Measurements from ENCODE around the gene AIFM3. TPM values are rescaled to one million over a fixed set of nuclear protein-coding genes. Genes with fewer than 3 reads are reported as not detected.

Gene AIFM3, protein sequence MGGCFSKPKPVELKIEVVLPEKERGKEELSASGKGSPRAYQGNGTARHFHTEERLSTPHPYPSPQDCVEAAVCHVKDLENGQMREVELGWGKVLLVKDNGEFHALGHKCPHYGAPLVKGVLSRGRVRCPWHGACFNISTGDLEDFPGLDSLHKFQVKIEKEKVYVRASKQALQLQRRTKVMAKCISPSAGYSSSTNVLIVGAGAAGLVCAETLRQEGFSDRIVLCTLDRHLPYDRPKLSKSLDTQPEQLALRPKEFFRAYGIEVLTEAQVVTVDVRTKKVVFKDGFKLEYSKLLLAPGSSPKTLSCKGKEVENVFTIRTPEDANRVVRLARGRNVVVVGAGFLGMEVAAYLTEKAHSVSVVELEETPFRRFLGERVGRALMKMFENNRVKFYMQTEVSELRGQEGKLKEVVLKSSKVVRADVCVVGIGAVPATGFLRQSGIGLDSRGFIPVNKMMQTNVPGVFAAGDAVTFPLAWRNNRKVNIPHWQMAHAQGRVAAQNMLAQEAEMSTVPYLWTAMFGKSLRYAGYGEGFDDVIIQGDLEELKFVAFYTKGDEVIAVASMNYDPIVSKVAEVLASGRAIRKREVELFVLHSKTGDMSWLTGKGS
- 0.40 TPM in 1 of 2 replicates, not detected in the other for total RNA-seq (2014; rRNA removed; shearing (Covaris generic); ENCODE audit: low replicate concordance)

DNA sequence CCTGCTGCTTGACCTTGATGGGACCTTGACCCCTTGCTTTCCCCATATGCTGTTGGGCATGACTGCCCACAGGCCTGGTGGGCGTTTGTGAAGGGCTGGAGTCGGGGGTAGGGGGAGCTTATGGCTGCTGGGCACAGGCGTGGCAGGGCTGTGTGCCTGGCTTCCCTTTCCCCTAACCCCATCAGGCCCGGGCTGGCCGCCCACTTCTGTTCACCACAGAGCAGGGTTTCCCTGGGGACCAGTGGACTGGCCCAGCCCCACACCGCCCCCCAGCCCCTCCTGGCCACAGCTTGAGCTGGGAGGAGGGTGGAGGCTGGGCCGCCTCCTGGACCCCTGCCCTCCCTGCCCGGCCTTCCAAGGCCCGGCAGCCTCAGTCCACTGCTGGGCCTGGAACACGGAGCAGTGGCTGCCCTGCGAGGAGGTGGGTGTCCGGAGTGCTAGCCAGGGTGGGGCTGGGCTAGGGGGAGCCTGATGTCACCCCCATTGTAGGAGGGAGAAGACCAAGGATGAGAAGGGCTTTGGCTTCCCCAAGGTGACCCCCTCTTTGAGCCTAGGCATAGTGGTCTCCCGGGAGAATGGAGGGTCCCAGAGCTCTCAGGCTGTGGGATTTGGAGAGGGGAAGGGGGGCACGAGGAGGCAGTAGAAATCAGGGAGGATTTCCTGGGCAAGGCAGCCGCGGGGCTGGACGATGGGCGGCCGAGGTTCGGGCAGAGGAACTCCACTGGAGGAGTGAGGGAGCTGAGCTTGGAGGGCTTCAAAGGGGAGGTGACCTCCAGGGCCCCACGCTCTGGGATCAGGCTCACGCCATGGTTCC, at the start of gene AIFM3:
AIFM3 (plus strand) TSS at position 373 of the 814 bp plus-strand sequence. CDS start 690 bp downstream, outside the sequence.
- DNase-seq, result no peak
- H3K9ac ChIP-seq (ENCODE audit: low read length), result no peak within 1 kb of the TSS
- H3K9me3 ChIP-seq (ENCODE audit: low read length), result no peaks in the 10 kb centered on the region
- H3K9me2 ChIP-seq (replicated peaks; ENCODE audit: insufficient read depth, low read length), result no peaks in the 10 kb centered on the region
- H3K4me1 ChIP-seq (ENCODE audit: low read length), result no peaks in the 10 kb centered on the region; the same call in 1 of the 2 replicates
- no peak within 1 kb of the TSS for H3K4me2 ChIP-seq (ENCODE audit: low read depth, low read length, poor library complexity, severe bottlenecking)
- H4K20me1 ChIP-seq (ENCODE audit: insufficient read depth, low read depth, low read length), result no peaks in the 10 kb centered on the region
- H3K27ac ChIP-seq (ENCODE audit: low read length), result no peak within 1 kb of the TSS
- H3K79me2 ChIP-seq (ENCODE audit: low read length), result no peaks in the 10 kb centered on the region
- H3K27me3 ChIP-seq (ENCODE audit: low read length), result no peaks in the 10 kb centered on the region
- no peaks in the 10 kb centered on the region for H3K36me3 ChIP-seq (ENCODE audit: insufficient read depth, low read length)
- H2AFZ ChIP-seq (ENCODE audit: low read length), result no peak within 1 kb of the TSS
- H3K4me3 ChIP-seq (ENCODE audit: low read length), result no peak within 1 kb of the TSS

DNA sequence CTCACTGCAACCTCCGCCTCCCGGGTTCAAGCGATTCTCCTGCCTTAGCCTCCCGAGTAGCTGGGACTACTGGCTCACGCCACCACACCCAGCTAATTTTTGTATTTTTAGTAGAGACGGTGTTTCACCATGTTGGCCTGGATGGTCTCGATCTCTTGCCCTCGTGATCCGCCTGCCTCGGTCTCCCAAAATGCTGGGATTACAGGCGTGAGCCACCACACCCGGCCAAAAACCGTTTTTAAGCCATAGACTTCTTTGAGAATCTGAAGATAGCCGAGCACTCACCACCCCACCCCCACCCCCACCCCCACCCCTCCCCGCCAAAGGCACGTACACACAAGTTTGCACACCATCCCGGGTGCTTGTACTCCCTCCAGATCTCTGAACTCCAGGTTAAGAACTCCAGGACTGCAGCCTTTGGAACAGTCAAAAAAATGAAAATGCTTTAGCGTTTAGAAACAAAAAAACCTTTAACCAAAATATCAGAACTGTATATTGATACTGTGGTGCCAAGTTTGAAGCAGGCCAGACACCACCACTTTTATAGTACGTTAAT, 48.3 kb upstream of the AIFM3 start:
- H3K9me2 ChIP-seq (replicated peaks; ENCODE audit: insufficient read depth, low read length), result no peaks in the 10 kb centered on the region
- H3K79me2 ChIP-seq (ENCODE audit: low read length), result peaks cover 65% of the 10 kb centered on the region
- no peak overlapping the region for H2AFZ ChIP-seq (ENCODE audit: low read length)
- peak overlapping the region; percentile 88 for H3K9ac ChIP-seq (ENCODE audit: low read length)
- H4K20me1 ChIP-seq (ENCODE audit: insufficient read depth, low read depth, low read length), result peaks cover 28% of the 10 kb centered on the region
- H3K4me2 ChIP-seq (ENCODE audit: low read depth, low read length, poor library complexity, severe bottlenecking), result peak overlapping the region; percentile 81
- H3K9me3 ChIP-seq (ENCODE audit: low read length), result no peaks in the 10 kb centered on the region
- H3K27ac ChIP-seq (ENCODE audit: low read length), result no peak overlapping the region
- peaks cover 15% of the 10 kb centered on the region; the same call in 1 of the 2 replicates for H3K36me3 ChIP-seq (ENCODE audit: insufficient read depth, low read length)
- DNase-seq, result no peak
- peak overlapping the region; percentile 98 for H3K4me3 ChIP-seq (ENCODE audit: low read length)
- no peaks in the 10 kb centered on the region for H3K27me3 ChIP-seq (ENCODE audit: low read length)
- peaks cover 37% of the 10 kb centered on the region for H3K4me1 ChIP-seq (ENCODE audit: low read length)

DNA sequence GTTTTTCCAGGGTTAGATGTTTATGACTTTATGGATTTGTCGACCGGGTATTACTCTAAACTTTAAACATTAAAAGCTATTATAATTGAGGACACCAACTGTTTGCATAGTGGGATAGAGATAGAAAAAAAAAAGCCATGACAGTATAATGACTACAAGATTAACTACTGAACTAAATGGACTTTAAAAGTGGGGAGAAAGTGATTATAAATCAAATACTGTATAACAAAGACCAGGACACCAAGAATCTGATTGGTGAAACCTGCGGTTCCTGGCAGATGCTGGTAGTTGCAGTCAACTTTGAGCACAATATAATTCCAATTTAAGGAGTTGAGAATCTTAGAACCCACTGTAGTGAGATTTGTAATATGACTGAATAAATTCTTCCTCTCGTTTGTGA, 47.3 kb upstream of the AIFM3 start:
- Histone ChIP-seq H3K9me3 (ENCODE audit: low read length) (no peaks in the 10 kb centered on the region), H3K27ac (ENCODE audit: low read length) (no peak overlapping the region), H3K4me3 (ENCODE audit: low read length) (peak overlapping the region; percentile 98), H3K27me3 (ENCODE audit: low read length) (no peaks in the 10 kb centered on the region), H3K9ac (ENCODE audit: low read length) (peak overlapping the region; percentile 88), H3K4me2 (ENCODE audit: low read depth, low read length, poor library complexity, severe bottlenecking) (peak overlapping the region; percentile 81), H3K79me2 (ENCODE audit: low read length) (peaks cover 75% of the 10 kb centered on the region), H4K20me1 (ENCODE audit: insufficient read depth, low read depth, low read length) (peaks cover 37% of the 10 kb centered on the region), H2AFZ (ENCODE audit: low read length) (no peak overlapping the region), H3K36me3 (ENCODE audit: insufficient read depth, low read length) (peaks cover 15% of the 10 kb centered on the region; the same call in 1 of the 2 replicates), H3K4me1 (ENCODE audit: low read length) (peaks cover 46% of the 10 kb centered on the region), H3K9me2 (replicated peaks; ENCODE audit: insufficient read depth, low read length) (no peaks in the 10 kb centered on the region)
- DNase-seq, result no peak

DNA sequence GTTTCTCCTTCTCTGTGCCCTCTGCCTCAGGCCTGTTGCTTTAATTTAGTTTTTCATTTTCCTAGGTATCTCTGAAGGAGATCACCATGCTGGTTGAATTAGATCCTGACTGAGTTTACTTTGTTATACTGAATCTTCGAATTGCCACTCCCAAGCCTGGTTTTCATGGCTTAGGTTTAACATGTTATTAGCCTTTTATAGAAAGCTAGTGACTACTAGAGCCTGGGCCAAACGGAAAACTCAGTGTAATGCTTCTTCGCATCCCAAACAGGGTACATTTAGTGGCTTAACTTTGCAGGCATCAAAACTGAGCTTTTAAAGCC, 46.2 kb upstream of the AIFM3 start:
- H3K4me3 ChIP-seq (ENCODE audit: low read length), result peak overlapping the region; percentile 98; the same call in 1 of the 2 replicates
- H3K79me2 ChIP-seq (ENCODE audit: low read length), result peaks cover 86% of the 10 kb centered on the region
- peak overlapping the region; percentile 81 for H3K4me2 ChIP-seq (ENCODE audit: low read depth, low read length, poor library complexity, severe bottlenecking)
- peaks cover 57% of the 10 kb centered on the region for H3K4me1 ChIP-seq (ENCODE audit: low read length)
- no peaks in the 10 kb centered on the region for H3K9me2 ChIP-seq (replicated peaks; ENCODE audit: insufficient read depth, low read length)
- peak overlapping the region; percentile 88 for H3K9ac ChIP-seq (ENCODE audit: low read length)
- H3K9me3 ChIP-seq (ENCODE audit: low read length), result no peaks in the 10 kb centered on the region
- H4K20me1 ChIP-seq (ENCODE audit: insufficient read depth, low read depth, low read length), result peaks cover 48% of the 10 kb centered on the region
- no peak for DNase-seq
- peaks cover 15% of the 10 kb centered on the region; the same call in 1 of the 2 replicates for H3K36me3 ChIP-seq (ENCODE audit: insufficient read depth, low read length)
- H3K27me3 ChIP-seq (ENCODE audit: low read length), result no peaks in the 10 kb centered on the region
- no peak overlapping the region for H3K27ac ChIP-seq (ENCODE audit: low read length)
- no peak overlapping the region for H2AFZ ChIP-seq (ENCODE audit: low read length)

DNA sequence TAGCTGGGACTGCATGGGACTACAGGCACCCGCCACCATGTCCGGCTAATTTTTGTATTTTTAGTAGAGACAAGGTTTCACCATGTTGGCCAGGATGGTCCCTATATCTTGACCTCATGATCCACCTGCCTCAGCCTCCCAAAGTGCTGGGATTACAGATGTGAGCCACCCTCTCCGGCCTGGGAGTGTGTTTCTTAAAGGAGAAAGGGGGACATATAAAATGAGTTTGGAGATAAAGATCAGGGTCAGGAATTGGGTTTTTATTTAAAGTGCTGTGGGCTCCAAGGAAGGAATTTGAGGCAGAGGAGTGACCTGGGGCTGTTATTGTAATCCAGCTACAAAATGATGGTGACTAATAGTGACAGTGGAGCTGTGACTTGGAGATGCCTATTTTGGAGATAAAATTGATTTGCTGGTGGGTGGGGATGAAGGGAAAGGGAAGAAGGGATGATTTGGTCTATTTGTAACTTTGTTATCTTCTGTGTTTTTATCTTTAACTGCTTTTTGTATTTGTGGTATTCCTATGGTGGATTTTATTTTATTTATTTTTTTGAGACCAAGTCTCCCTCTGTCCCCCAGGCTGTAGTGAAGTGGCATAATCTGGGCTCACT, 44.8 kb upstream of the AIFM3 start:
- peaks cover 57% of the 10 kb centered on the region for H4K20me1 ChIP-seq (ENCODE audit: insufficient read depth, low read depth, low read length)
- no peak overlapping the region for H3K4me2 ChIP-seq (ENCODE audit: low read depth, low read length, poor library complexity, severe bottlenecking)
- no peak overlapping the region for H3K4me3 ChIP-seq (ENCODE audit: low read length)
- H3K27me3 ChIP-seq (ENCODE audit: low read length), result no peaks in the 10 kb centered on the region
- no peaks in the 10 kb centered on the region for H3K9me3 ChIP-seq (ENCODE audit: low read length)
- H3K36me3 ChIP-seq (ENCODE audit: insufficient read depth, low read length), result peaks cover 15% of the 10 kb centered on the region; the same call in 1 of the 2 replicates
- H3K4me1 ChIP-seq (ENCODE audit: low read length), result peaks cover 51% of the 10 kb centered on the region
- DNase-seq, result no peak
- H3K27ac ChIP-seq (ENCODE audit: low read length), result no peak overlapping the region
- no peak overlapping the region for H2AFZ ChIP-seq (ENCODE audit: low read length)
- peaks cover 100% of the 10 kb centered on the region for H3K79me2 ChIP-seq (ENCODE audit: low read length)
- H3K9me2 ChIP-seq (replicated peaks; ENCODE audit: insufficient read depth, low read length), result no peaks in the 10 kb centered on the region
- H3K9ac ChIP-seq (ENCODE audit: low read length), result no peak overlapping the region

DNA sequence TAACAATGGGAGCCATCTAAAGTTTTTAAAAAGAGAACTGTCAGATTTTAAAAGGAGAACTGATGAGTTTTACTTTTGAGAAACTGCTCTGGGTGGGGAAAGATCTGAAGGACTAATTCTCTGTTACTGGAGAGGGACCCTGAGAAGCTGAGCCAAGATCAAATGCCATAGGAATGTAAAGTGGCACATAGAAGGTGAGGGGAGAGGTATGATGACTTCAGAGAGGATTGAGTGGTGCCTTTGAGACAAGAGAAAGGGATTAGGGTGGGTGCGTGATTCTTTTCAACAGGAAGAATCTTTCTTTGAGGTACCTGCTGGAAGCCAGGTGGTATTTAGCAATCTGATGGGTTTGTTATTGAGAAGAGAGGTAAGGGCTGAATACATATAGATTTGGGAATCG, 40.8 kb upstream of the AIFM3 start:
- H3K9ac ChIP-seq (ENCODE audit: low read length), result no peak overlapping the region
- H3K9me3 ChIP-seq (ENCODE audit: low read length), result no peaks in the 10 kb centered on the region
- no peak for DNase-seq
- H3K27ac ChIP-seq (ENCODE audit: low read length), result 0 out of 2 replicates have a peak overlapping the region, but pooled peaks have one; percentile 12
- no peaks in the 10 kb centered on the region for H3K36me3 ChIP-seq (ENCODE audit: insufficient read depth, low read length)
- H3K4me1 ChIP-seq (ENCODE audit: low read length), result peaks cover 28% of the 10 kb centered on the region
- no peak overlapping the region for H3K4me3 ChIP-seq (ENCODE audit: low read length)
- H3K79me2 ChIP-seq (ENCODE audit: low read length), result peaks cover 98% of the 10 kb centered on the region
- no peaks in the 10 kb centered on the region for H3K9me2 ChIP-seq (replicated peaks; ENCODE audit: insufficient read depth, low read length)
- H3K27me3 ChIP-seq (ENCODE audit: low read length), result no peaks in the 10 kb centered on the region
- H3K4me2 ChIP-seq (ENCODE audit: low read depth, low read length, poor library complexity, severe bottlenecking), result no peak overlapping the region
- H4K20me1 ChIP-seq (ENCODE audit: insufficient read depth, low read depth, low read length), result peaks cover 43% of the 10 kb centered on the region
- no peak overlapping the region for H2AFZ ChIP-seq (ENCODE audit: low read length)

DNA sequence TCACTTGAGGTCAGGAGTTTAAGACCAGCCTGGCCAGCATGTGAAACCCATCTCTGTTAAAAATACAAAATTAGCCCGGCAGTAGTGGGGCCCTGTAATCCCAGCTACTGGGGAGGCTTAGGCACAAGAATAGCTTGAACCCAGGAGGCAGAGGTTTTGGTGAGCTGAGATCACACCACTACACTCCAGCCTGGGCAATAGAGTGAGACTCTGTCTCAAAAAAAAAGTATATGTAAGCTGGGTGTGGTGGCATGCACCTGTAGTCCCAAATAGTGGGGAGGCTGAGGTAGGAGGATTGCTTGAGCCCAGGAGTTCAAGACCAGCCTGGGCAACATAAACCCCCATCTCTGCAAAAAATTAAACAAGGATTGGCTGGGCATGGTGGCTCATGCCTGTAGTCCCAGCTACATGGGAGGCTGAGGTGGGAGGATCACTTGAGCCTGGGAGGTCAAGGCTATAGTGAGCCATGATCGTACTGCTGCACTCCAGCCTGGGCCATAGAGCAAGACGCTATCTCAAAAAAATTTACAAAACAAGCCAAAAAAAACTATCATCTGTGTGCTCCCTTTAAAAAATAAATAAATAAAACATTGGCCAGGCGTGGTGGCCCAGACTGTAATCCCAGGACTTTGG, 39.0 kb upstream of the AIFM3 start:
- H3K4me1 ChIP-seq (ENCODE audit: low read length), result peaks cover 24% of the 10 kb centered on the region
- H3K27me3 ChIP-seq (ENCODE audit: low read length), result no peaks in the 10 kb centered on the region
- H3K9me3 ChIP-seq (ENCODE audit: low read length), result no peaks in the 10 kb centered on the region
- no peak overlapping the region for H3K4me2 ChIP-seq (ENCODE audit: low read depth, low read length, poor library complexity, severe bottlenecking)
- H3K27ac ChIP-seq (ENCODE audit: low read length), result no peak overlapping the region
- H3K9ac ChIP-seq (ENCODE audit: low read length), result no peak overlapping the region
- no peak overlapping the region for H2AFZ ChIP-seq (ENCODE audit: low read length)
- no peaks in the 10 kb centered on the region for H3K9me2 ChIP-seq (replicated peaks; ENCODE audit: insufficient read depth, low read length)
- peaks cover 48% of the 10 kb centered on the region for H4K20me1 ChIP-seq (ENCODE audit: insufficient read depth, low read depth, low read length)
- no peak for DNase-seq
- peaks cover 96% of the 10 kb centered on the region for H3K79me2 ChIP-seq (ENCODE audit: low read length)
- H3K36me3 ChIP-seq (ENCODE audit: insufficient read depth, low read length), result no peaks in the 10 kb centered on the region
- no peak overlapping the region for H3K4me3 ChIP-seq (ENCODE audit: low read length)

All from Karpas-422 (cell line).